ENCODE measurements around the gene ZFAND4. TPM values are rescaled to one million over a fixed set of nuclear protein-coding genes. Genes with fewer than 3 reads are reported as not detected.

ZFAND4 gene
- total RNA-seq, 2 experiments from 2014 or later, result 23.2 to 23.3 TPM

Other genes starting within 250 kb of the ZFAND4 start
- 10 to 100 TPM; 39.4 to 42.9 TPM for gene WASHC2C, start 54.5 kb upstream of the ZFAND4 start, total RNA-seq
- 10 to 100 TPM; 20.6 to 22.6 TPM for gene AGAP4, start 174.7 kb upstream of the ZFAND4 start, total RNA-seq

Measured in activated CD8-positive, alpha-beta T cell treated with anti-CD3 and anti-CD28 coated beads, Interleukin-2, amount 10 ng/mL, durations not matched to agents 7 days and 5 days (primary cell).